ENCODE measurements around the gene PRKG1. TPM values are rescaled to one million over a fixed set of nuclear protein-coding genes. Genes with fewer than 3 reads are reported as not detected.

Gene PRKG1
- total RNA-seq, 1 experiment from 2014 or later: 10.4 TPM

DNA sequence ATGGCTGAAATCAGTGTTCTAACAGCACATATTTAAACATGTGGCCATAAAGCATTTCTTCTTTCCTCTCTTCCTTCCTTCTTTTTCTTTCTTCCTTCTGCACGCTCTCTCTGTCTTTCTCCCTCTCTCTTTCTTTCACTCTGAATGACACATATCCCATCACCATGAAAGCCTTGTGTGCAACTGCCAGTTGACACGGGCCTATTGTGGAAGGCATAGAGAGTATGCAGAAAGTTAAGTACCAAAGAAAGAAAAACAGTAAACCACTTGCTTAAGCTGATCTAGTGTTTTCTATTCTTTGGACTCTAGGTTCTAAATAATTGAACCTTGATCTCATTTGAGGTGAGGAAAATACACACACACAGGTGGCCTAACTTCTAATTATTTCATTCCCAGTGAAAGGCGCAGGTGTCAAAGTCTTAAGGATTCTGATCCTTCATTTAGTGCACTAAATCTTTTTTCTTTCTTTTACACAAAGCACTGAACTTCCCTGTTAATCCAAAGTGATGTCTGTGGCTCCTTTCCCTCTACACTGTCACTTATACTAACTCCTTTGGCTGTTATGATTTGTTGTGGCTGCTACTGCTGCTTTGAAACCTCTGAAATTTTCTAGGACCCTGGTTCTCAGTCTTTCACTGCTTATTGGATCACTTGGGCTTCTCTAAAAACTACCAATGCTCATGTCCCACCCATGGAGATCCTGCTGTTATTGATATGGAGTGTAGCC lies 1257.5 kb downstream of the PRKG1 start:
- no peak overlapping the region for H3K56ac ChIP-seq (ENCODE audit: insufficient read length, low read depth, low read length)
- H2BK20ac ChIP-seq (ENCODE audit: low read depth, low read length, poor library complexity, severe bottlenecking): no peak overlapping the region
- Mint-ChIP-seq H3K4me1 (peaks cover 8 to 13% of the 10 kb centered on the region in 2 experiments; a peak in 3 of 4 replicates), H3K27me3 (ENCODE audit: low read depth) (no peaks in the 10 kb centered on the region), H3K27ac (peak overlapping the region in 1 of 3 experiments; percentile 7; a peak in 2 of 7 replicates), H3K36me3 (ENCODE audit: insufficient read depth in 1 of 3, low read depth in 3 of 3) (no peaks in the 10 kb centered on the region), H3K9me3 (no peaks in the 10 kb centered on the region), H3K4me3 (no peak overlapping the region)
- H3K14ac ChIP-seq (ENCODE audit: insufficient read depth, low read length): no peak overlapping the region
- H3K18ac ChIP-seq (ENCODE audit: insufficient read length, low read depth, low read length): no peak overlapping the region
- no peak overlapping the region for H3K4ac ChIP-seq (ENCODE audit: low read depth, low read length)
- no peak overlapping the region for H4K5ac ChIP-seq (ENCODE audit: insufficient read length, low read depth, low read length)
- H4K91ac ChIP-seq (ENCODE audit: insufficient read length, low read depth, low read length): no peak overlapping the region
- H4K8ac ChIP-seq (replicated peaks; ENCODE audit: insufficient read length, low read depth, low read length): no peak overlapping the region
- no peak overlapping the region for H3K27ac ChIP-seq (ENCODE audit: insufficient read length, low read depth, low read length)
- no CpG with 5 or more reads among the region's 3 CpGs for WGBS (ENCODE audit: extremely low coverage, insufficient read length, low lambda C conversion rate)
- no peak overlapping the region for H3K9ac ChIP-seq (ENCODE audit: extremely low read depth, insufficient read length, low read length)
- no peak overlapping the region for H3K4me2 ChIP-seq (ENCODE audit: insufficient read depth, insufficient read length, low read length)
- no peaks in the 10 kb centered on the region for H3K27me3 ChIP-seq (ENCODE audit: insufficient read depth, low read length)
- no peak overlapping the region for H3T11ph ChIP-seq (ENCODE audit: low read length)
- H2BK15ac ChIP-seq (ENCODE audit: low read depth, low read length): no peak overlapping the region
- no peak for DNase-seq
- no peak overlapping the region for H2BK12ac ChIP-seq (ENCODE audit: insufficient read length, low read depth, low read length)
- no peak overlapping the region for H2AK5ac ChIP-seq (ENCODE audit: insufficient read length, low read length)
- H4K20me1 ChIP-seq (ENCODE audit: control insufficient read depth, insufficient read depth, insufficient read length): no peaks in the 10 kb centered on the region
- H3K23me2 ChIP-seq (ENCODE audit: insufficient read length, low read depth, low read length, poor library complexity, severe bottlenecking): no peaks in the 10 kb centered on the region
- H2AFZ ChIP-seq (ENCODE audit: low read length): no peak overlapping the region
- no peaks in the 10 kb centered on the region for H3K9me3 ChIP-seq (ENCODE audit: control insufficient read depth, low read depth, low read length)
- H2BK120ac ChIP-seq (ENCODE audit: low read depth, low read length, poor library complexity, severe bottlenecking): no peak overlapping the region
- H3K23ac ChIP-seq (ENCODE audit: insufficient read length, low read depth, low read length): no peak overlapping the region
- H3K79me2 ChIP-seq (ENCODE audit: insufficient read depth, low read length): no peaks in the 10 kb centered on the region
- TF ChIP-seq CTCF (conservative IDR thresholded peaks at IDR 0.05): no peak
- peaks cover 3% of the 10 kb centered on the region; the same call in 1 of the 2 replicates for H3K4me1 ChIP-seq (ENCODE audit: insufficient read depth, low read length)
- no peak overlapping the region for H2BK5ac ChIP-seq (ENCODE audit: insufficient read length, low read length)
- H3K79me1 ChIP-seq (ENCODE audit: insufficient read depth, low read depth, low read length, poor library complexity, severe bottlenecking): no peaks in the 10 kb centered on the region

Data from H9 (cell line).